ENCODE measurements around the gene UBXN7.
A peak's percentile ranks its signal among the peaks of the same experiment; 100 is the strongest.
"Not testable (repeated sequence)": the region's sequence is repeated elsewhere in the genome, so short reads cannot be mapped to it uniquely, and the experiment has no call there.

The UBXN7 gene

DNA sequence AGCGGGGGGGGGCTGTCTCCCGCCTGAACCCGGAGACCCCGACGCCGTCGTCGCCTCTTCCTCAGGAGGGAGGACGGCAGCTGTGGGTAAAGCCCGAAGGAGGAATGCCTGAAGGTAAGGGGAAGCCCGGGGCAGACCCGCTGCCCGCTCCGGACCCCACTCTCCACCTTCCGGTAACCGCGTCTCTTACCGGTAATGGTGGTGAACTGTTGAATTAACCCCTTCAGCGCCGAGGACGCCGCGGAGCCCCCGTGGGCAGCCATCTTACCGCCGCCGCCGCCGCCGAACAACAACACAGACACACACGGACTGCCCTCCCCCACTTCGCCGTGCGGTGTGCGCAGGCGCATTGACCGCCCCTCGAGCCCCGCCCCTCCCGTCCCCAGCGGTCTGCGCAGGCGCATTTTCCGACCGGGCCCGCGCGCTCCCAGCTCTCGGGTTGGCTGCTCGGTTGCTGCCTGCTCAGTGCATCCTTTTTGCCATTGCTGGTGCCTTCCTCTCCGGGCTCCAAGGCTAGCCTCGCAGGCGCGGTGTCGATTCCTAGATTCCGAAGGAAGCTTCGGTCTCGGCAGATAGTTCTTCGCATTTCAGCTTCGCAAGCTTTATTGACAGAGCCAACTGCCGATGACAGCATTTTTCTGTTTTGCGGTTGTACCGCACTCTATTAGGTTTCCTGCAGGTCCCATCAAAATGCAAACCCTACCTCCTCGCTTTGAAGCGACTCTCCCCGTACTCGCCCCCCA, at the start of gene UBXN7:
UBXN7 (minus strand) TSS at position 291 of the 743 bp plus-strand sequence; CDS start at position 263, 28 bp downstream.
- peak; percentile 92 for DNase-seq

DNA sequence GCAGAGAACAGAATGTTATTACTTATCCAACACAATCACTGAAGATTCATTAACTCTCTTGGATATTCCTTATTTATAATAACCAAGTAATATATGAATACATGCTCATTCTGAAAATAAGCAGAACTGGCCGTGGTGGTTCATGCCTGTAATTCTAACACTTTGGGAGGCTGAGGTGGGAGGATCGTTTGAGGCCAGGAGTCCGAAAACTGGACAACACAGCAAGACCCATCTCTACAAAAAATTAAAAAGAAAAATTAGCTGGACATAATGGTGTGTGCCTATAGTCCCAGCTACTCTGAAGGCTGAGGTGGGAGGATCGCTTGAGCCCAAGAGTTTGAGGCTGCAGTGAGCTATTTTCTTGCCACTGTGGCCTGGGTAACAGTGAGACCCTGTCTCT, 45.5 kb upstream of the UBXN7 start:
- no peak for DNase-seq

DNA sequence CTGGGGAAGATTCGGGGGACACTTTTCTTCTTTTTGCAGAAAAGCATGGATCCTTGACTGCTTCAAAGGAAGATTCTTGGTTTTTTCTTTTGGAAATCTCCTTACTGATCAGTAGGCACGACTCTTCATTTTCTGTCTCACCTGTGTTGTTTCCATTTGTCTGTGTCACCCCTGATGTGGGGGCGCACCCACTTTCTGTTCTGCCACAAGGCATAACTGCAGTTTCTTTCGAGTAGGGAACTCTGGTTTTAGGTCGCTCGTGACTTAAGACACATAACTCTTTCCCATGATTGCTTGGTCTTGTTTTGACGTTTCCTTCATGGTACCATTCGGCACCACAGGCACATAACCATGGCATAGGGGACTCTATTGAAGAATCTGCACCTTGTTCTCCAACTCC, 40.1 kb upstream of the UBXN7 start:
- no peak for DNase-seq

- DNase-seq = no peak
Measured at GRCh38 chr3:196471551-196471950, 39.3 kb upstream of the UBXN7 start.

- not testable (repeated sequence) for DNase-seq
Measured at GRCh38 chr3:196470182-196470581, 38.0 kb upstream of the UBXN7 start.

DNA sequence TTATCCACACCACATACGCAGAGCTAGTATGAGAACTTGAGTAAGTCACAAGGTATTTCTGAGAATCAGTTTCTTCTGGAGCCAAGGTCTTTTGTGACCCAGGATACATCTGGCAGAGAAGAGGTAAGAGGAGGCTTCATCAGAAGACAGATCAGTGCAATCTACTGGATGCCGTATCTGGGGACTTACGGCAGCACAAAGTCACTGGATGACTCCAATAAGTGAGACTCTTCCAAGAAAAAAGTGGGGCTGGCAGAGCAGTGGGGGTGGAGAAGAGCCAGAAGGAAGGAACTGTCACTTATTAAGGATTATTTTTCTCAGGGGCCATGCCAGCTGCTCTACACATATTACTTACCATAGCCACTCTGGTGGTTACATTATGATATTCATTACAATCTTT, 31.6 kb upstream of the UBXN7 start:
- DNase-seq = no peak

DNA sequence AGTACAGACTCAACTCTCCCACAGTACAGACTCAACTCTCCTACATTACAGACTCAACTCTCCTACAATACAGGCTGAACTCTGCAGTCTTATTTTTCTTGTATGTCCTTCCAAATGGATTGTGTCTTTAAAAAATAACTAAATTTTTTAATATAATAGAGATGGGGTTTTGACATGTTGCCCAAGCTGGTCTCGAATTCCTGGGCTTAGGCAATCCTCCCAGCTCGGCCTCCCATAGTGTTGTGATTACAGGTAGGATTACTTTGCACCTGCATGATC, 31.2 kb upstream of the UBXN7 start:
- no peak for DNase-seq

- DNase-seq = not testable (repeated sequence)
Measured at GRCh38 chr3:196462680-196463477, 30.7 kb upstream of the UBXN7 start.

- no peak for DNase-seq
Measured at GRCh38 chr3:196458063-196458462, 25.8 kb upstream of the UBXN7 start.

- DNase-seq = not testable (repeated sequence)
Measured at GRCh38 chr3:196457470-196457869, 25.2 kb upstream of the UBXN7 start.

DNA sequence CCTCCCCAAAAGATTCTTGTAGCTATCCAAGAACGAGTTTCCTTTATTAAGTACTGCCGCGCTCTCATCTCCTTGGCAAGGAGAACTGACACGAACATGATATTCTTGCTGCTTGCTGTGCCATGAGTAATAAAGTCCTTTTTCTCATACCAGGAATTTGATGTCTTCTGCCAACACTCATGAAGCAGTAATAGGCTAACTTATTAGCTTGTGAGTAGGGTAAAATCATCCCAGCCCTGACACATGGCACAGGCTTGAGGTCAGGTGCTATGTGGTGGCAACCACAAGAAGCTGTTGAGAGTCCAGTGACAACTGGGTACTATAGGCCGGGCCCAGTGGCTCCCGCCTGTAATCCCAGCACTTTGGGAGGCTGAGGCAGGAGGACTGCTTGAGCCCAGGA, 22.7 kb upstream of the UBXN7 start:
- DNase-seq = no peak

DNA sequence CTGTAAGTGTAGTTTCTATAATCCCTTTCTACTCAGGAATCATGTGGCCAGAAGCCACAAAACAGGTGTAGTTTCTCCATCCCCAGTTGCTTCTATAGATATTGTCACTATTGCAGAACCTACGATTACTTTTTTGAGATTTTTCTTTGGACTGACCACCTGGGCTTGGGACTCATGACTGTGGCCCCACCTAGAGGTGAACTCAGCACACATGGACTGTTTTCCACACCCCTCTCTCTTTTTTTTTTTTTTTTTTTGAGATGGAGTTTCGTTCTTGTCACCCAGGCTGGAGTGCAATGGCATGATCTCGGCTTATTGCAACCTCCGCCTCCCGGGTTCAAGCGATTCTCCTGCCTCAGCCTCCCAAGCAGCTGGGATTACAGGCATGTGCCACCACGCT, 13.2 kb upstream of the UBXN7 start:
- not testable (repeated sequence) for DNase-seq

DNA sequence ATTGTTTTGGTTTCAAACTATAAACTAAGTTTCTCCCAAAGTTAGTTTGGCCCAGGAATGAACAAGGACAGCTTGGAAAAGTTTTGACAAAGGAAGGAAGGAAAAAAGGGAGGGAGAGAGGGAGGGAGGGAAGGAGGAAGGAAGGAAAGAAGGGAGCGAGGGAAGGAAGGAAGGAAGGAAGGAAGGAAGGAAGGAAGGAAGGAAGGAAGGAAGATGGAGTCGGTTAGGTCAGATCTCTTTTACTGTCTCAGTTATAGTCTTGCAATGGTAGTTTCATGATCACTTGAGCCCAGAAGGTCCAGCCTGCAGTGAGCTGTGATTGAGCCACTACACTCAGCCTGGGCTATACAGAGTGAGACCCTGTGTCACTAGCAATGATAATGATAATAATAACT, 12.3 kb upstream of the UBXN7 start:
- DNase-seq = no peak

GRCh38 chr3:196440696-196441095, 8.5 kb upstream of the UBXN7 start:
- no peak for DNase-seq

DNA sequence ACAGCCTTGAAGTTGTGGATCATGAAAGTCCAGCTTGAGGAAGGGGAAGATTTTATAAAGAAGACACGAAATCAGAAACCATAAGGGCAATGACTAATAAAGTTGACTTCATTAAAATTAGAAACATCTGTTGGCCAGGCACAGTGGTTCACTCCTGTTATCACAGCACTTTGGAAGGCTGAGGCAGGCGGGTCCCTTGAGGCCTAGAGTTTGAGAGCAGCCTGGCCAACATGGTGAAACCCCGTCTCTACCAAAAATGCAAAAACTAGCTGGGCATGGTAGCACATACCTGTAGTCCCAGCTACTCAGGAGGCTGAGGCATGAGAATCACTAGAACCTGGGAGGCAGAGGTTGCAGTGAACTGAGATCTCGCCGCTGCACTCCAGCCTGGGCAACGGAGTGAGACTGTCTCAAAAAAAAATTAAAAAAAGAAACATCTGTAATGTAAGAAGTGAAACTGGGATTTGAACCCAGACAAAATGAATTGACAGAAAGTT, 7.9 kb upstream of the UBXN7 start:
- DNase-seq = no peak

DNA sequence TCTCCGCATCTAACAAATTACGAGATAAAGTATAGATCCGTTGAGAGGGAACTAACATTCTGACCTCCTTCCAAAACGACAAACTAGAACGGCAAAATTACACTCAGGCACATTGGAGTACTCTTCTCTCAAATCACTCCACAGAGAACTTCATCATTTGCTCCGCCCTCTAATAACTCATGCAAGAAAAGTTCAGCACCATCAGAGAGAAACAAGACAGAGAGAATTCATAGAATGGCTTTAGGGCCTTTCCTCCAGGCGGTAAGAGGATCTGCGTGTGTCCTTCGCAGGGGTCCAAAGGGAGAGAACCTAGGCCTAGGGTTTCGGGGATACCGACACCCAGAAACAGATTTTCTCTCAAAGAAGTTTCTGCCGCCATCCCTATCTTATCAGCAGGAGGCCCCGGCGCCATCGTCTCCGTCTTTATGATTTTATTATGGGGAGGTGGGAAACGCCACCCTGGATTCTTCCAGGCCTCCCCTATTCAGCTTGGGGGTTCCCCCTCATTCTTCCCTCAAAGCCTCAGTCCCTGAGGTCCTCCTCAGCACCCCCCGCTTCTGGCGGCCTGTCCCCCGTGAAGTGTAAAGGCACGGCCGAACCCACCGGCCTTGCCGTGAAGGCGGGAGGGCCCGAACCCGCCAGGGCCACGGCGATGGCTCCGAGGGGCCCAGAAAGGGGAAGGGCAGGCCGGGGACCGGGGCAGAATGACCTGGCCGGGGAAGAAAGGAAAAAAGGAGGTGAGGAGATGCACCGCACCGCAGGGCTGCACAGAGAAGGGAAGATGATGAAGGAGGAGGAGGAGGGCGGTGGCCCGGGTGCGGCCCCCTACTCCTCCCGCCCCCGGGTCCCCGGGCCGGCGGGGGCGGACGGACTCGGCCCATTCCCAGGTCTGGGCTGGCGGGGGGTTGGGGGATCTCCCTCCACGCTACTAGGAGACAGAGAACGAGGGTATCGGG, 768 bp downstream of the UBXN7 start:
- peak; percentile 86 for DNase-seq

GRCh38 chr3:196428041-196428440, 4.2 kb downstream of the UBXN7 start:
- no peak for DNase-seq

GRCh38 chr3:196424421-196424820, 7.8 kb downstream of the UBXN7 start:
- not testable (repeated sequence) for DNase-seq

DNA sequence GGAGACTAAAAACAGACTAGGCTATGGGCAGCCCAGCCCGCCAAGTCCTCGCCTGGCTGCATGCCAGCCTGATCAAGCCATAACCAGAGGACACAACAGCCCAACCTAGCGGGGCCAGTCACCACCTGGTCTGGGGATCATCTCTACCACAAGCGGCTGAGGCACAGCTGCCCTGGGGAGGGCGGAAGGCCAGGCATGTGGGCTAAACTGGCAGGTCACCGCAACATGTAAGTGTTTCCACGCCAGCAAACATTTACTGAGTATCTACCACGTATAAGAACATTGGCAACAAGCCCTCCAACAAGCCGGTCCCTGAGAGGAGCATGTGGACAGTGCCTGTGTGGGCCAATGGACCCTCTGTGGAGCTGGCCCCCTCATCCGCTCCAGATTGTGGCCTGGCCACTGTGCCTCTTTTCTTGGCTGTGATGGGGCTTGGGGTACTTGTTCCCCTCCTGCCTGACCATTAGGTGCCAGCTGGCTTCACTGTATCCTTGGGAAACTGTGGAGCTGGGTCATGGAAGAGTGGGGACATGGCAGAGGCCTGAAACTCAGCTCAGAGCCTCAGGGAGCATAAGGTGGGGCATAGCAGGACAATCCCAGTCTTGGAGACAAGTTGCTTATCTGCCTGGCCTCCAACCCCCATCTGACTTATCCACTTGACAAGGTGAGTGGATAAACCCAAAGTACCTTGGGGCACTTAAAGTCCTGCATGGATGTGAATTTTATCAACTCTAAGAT, 9.0 kb downstream of the UBXN7 start:
- no peak for DNase-seq

GRCh38 chr3:196421668-196422067, 10.6 kb downstream of the UBXN7 start:
- DNase-seq = not testable (repeated sequence)

- DNase-seq = no peak
Measured at GRCh38 chr3:196419386-196419785, 12.8 kb downstream of the UBXN7 start.

DNA sequence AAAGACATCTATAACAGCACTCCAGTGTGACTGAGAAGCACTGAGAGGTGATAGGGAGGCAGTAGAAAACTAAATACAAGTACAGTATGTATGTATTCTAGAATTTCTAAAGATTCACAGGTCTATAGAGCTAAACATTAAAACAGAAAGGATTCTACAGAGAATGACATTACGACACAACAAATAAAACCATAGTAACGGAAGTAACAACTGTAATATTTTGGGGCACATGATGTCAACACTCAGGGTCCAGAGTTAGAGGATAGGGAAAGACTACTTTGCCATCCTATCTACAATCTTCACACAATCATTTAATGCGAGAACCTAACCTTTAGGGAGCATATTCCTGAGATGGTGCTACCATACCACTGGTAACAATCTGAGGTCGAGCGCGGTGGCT, 13.6 kb downstream of the UBXN7 start:
- DNase-seq = no peak
